ENCODE data around the gene CLEC12A. TPM values are rescaled to one million over a fixed set of nuclear protein-coding genes. Genes with fewer than 3 reads are reported as not detected.

Gene CLEC12A
- total RNA-seq, 1 donor from 2014 or later = not detected

GRCh38 chr12:10015450-10015849 lies 44.2 kb downstream of the CLEC12A start:
- no peak overlapping the region for H3K27ac ChIP-seq (ENCODE audit: low read depth, low read length)
- H3K79me2 ChIP-seq (ENCODE audit: insufficient read depth, low read length) = no peaks in the 10 kb centered on the region
- no peak overlapping the region for H2AFZ ChIP-seq (ENCODE audit: low read depth, low read length)
- peaks cover 6% of the 10 kb centered on the region for H3K4me1 Mint-ChIP-seq (ENCODE audit: low read depth, unreplicated experiment)
- no peaks in the 10 kb centered on the region for H3K36me3 ChIP-seq (ENCODE audit: insufficient read depth, low read length)
- H3K9ac ChIP-seq (ENCODE audit: low read length) = no peak overlapping the region
- DNase-seq (ENCODE audit: low read depth) (no peak), FAIRE-seq (no peak)
- no peaks in the 10 kb centered on the region for H3K36me3 Mint-ChIP-seq (ENCODE audit: low read depth, unreplicated experiment)
- no peaks in the 10 kb centered on the region for H3K4me1 ChIP-seq (ENCODE audit: insufficient read depth, low read length)
- H3K27me3 ChIP-seq (ENCODE audit: insufficient read depth, low read length) = no peaks in the 10 kb centered on the region
- no peak overlapping the region for H3K27ac Mint-ChIP-seq (ENCODE audit: unreplicated experiment)
- H3K4me3 Mint-ChIP-seq (ENCODE audit: unreplicated experiment) = no peak overlapping the region
- no peak for TF ChIP-seq EZH2 (IDR thresholded peaks at IDR 0.05; ENCODE audit: insufficient read depth, low read length)
- TF ChIP-seq, protein P1, sequence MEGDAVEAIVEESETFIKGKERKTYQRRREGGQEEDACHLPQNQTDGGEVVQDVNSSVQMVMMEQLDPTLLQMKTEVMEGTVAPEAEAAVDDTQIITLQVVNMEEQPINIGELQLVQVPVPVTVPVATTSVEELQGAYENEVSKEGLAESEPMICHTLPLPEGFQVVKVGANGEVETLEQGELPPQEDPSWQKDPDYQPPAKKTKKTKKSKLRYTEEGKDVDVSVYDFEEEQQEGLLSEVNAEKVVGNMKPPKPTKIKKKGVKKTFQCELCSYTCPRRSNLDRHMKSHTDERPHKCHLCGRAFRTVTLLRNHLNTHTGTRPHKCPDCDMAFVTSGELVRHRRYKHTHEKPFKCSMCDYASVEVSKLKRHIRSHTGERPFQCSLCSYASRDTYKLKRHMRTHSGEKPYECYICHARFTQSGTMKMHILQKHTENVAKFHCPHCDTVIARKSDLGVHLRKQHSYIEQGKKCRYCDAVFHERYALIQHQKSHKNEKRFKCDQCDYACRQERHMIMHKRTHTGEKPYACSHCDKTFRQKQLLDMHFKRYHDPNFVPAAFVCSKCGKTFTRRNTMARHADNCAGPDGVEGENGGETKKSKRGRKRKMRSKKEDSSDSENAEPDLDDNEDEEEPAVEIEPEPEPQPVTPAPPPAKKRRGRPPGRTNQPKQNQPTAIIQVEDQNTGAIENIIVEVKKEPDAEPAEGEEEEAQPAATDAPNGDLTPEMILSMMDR (IDR thresholded peaks at IDR 0.05; ENCODE audit: insufficient read depth, low read depth, low read length) = no peak
- no peaks in the 10 kb centered on the region for H3K27me3 Mint-ChIP-seq (ENCODE audit: low read depth, unreplicated experiment)
- H3K4me2 ChIP-seq (ENCODE audit: low read length) = no peak overlapping the region
- H4K20me1 ChIP-seq (ENCODE audit: insufficient read depth, low read length) = no peaks in the 10 kb centered on the region
- no peaks in the 10 kb centered on the region for H3K9me3 ChIP-seq (ENCODE audit: insufficient read depth, low read depth, low read length)
- H3K9me3 Mint-ChIP-seq (ENCODE audit: unreplicated experiment) = no peaks in the 10 kb centered on the region
- no peak overlapping the region for H3K4me3 ChIP-seq (ENCODE audit: insufficient read depth, low read depth, low read length)

DNA sequence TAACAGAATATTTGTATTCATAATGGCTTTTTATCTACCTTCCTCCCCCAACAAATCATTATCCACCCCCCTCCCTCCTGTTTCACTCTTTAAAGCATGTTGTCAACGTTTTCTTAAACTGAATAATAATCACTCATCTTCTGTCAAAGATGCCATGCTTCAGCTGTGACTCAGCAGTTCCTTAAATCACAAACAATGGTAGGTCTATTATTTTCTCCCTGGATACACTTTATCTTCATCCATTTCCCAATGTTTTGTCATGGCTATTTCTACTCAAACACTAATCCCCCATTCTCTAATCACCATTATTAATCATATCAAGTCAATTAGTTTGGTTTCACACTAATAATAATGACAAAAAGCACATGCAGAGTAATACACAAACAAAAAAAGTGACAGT lies 45.7 kb downstream of the CLEC12A start:
- Histone ChIP-seq H3K4me3 (ENCODE audit: insufficient read depth, low read depth, low read length) (no peak overlapping the region), H3K27me3 (ENCODE audit: insufficient read depth, low read length) (no peaks in the 10 kb centered on the region), H3K27ac (ENCODE audit: low read depth, low read length) (no peak overlapping the region), H3K79me2 (ENCODE audit: insufficient read depth, low read length) (no peaks in the 10 kb centered on the region), H2AFZ (ENCODE audit: low read depth, low read length) (no peak overlapping the region), H3K36me3 (ENCODE audit: insufficient read depth, low read length) (no peaks in the 10 kb centered on the region), H3K9ac (ENCODE audit: low read length) (no peak overlapping the region), H3K4me1 (ENCODE audit: insufficient read depth, low read length) (no peaks in the 10 kb centered on the region), H4K20me1 (ENCODE audit: insufficient read depth, low read length) (no peaks in the 10 kb centered on the region), H3K9me3 (ENCODE audit: insufficient read depth, low read depth, low read length) (no peaks in the 10 kb centered on the region), H3K4me2 (ENCODE audit: low read length) (no peak overlapping the region)
- Mint-ChIP-seq H3K4me3 (ENCODE audit: unreplicated experiment) (no peak overlapping the region), H3K27me3 (ENCODE audit: low read depth, unreplicated experiment) (no peaks in the 10 kb centered on the region), H3K4me1 (ENCODE audit: low read depth, unreplicated experiment) (peaks cover 6% of the 10 kb centered on the region), H3K27ac (ENCODE audit: unreplicated experiment) (peak overlapping the region; percentile 76), H3K36me3 (ENCODE audit: low read depth, unreplicated experiment) (no peaks in the 10 kb centered on the region), H3K9me3 (ENCODE audit: unreplicated experiment) (no peaks in the 10 kb centered on the region)
- peak; percentile 67 for FAIRE-seq
- DNase-seq (ENCODE audit: low read depth) = peak; percentile 16
- TF ChIP-seq EZH2 (IDR thresholded peaks at IDR 0.05; ENCODE audit: insufficient read depth, low read length) = no peak
- TF ChIP-seq, protein P1 (IDR thresholded peaks at IDR 0.05; ENCODE audit: insufficient read depth, low read depth, low read length) = no peak

DNA sequence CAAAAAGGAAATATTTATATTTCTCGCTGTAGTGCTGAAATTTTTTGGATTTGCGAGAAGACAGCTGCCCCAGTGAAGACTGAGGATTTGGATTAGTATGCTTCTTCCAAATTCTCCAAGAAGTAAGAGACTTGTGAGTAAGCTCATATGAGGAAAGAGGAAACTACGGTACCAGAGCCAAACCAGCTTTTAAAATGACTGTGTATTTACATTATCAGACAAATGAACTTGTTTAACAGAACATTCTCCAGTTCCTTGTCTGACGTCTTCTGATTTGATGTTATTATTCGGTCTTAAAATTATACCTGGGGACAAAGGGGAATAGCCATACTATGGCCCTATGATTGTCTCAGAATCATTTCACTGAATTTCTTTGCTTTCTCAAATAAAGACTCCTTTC lies 47.2 kb downstream of the CLEC12A start:
- FAIRE-seq = no peak
- no peak overlapping the region for H3K4me3 Mint-ChIP-seq (ENCODE audit: unreplicated experiment)
- H3K9ac ChIP-seq (ENCODE audit: low read length) = no peak overlapping the region
- H3K27me3 ChIP-seq (ENCODE audit: insufficient read depth, low read length) = no peaks in the 10 kb centered on the region
- no peaks in the 10 kb centered on the region for H3K27me3 Mint-ChIP-seq (ENCODE audit: low read depth, unreplicated experiment)
- no peak overlapping the region for H3K27ac ChIP-seq (ENCODE audit: low read depth, low read length)
- no peak overlapping the region for H2AFZ ChIP-seq (ENCODE audit: low read depth, low read length)
- H3K4me1 Mint-ChIP-seq (ENCODE audit: low read depth, unreplicated experiment) = peaks cover 6% of the 10 kb centered on the region
- peak; percentile 3 for DNase-seq (ENCODE audit: low read depth)
- H4K20me1 ChIP-seq (ENCODE audit: insufficient read depth, low read length) = no peaks in the 10 kb centered on the region
- no peaks in the 10 kb centered on the region for H3K9me3 Mint-ChIP-seq (ENCODE audit: unreplicated experiment)
- H3K9me3 ChIP-seq (ENCODE audit: insufficient read depth, low read depth, low read length) = no peaks in the 10 kb centered on the region
- no peak overlapping the region for H3K4me3 ChIP-seq (ENCODE audit: insufficient read depth, low read depth, low read length)
- H3K36me3 Mint-ChIP-seq (ENCODE audit: low read depth, unreplicated experiment) = no peaks in the 10 kb centered on the region
- no peaks in the 10 kb centered on the region for H3K4me1 ChIP-seq (ENCODE audit: insufficient read depth, low read length)
- no peak for TF ChIP-seq EZH2 (IDR thresholded peaks at IDR 0.05; ENCODE audit: insufficient read depth, low read length)
- TF ChIP-seq, protein P1 (IDR thresholded peaks at IDR 0.05; ENCODE audit: insufficient read depth, low read depth, low read length) = no peak
- no peaks in the 10 kb centered on the region for H3K36me3 ChIP-seq (ENCODE audit: insufficient read depth, low read length)
- H3K27ac Mint-ChIP-seq (ENCODE audit: unreplicated experiment) = no peak overlapping the region
- H3K79me2 ChIP-seq (ENCODE audit: insufficient read depth, low read length) = no peaks in the 10 kb centered on the region
- H3K4me2 ChIP-seq (ENCODE audit: low read length) = no peak overlapping the region
